ENCODE measurements around the gene EFHD2. TPM values are rescaled to one million over a fixed set of nuclear protein-coding genes. Genes with fewer than 3 reads are reported as not detected.

Gene EFHD2
- total RNA-seq, 1 experiment from 2014 or later: 29.5 TPM

GRCh38 chr1:15411593-15412137, 2.0 kb downstream of the EFHD2 start:
- Histone ChIP-seq H3K27me3 (replicated peaks; ENCODE audit: control insufficient read depth, insufficient read depth, low read length) (no peaks in the 10 kb centered on the region), H3K4me3 (ENCODE audit: low read depth, low read length) (no peak overlapping the region), H3K36me3 (ENCODE audit: control insufficient read depth, insufficient read depth, low read length) (no peaks in the 10 kb centered on the region; the same call in 1 of the 2 replicates), H3K4me1 (peaks cover 12% of the 10 kb centered on the region; the same call in 1 of the 2 replicates), H3K9me3 (no peaks in the 10 kb centered on the region)
- Mint-ChIP-seq H3K36me3 (ENCODE audit: insufficient read depth, unreplicated experiment) (no peaks in the 10 kb centered on the region), H3K27ac (ENCODE audit: unreplicated experiment) (no peak overlapping the region), H3K9me3 (ENCODE audit: unreplicated experiment) (no peaks in the 10 kb centered on the region), H3K4me1 (ENCODE audit: low read depth, unreplicated experiment) (peaks cover 6% of the 10 kb centered on the region), H3K4me3 (ENCODE audit: unreplicated experiment) (peak overlapping the region; percentile 84), H3K27me3 (ENCODE audit: insufficient read depth, unreplicated experiment) (no peaks in the 10 kb centered on the region)
- ChIA-PET CTCF (no interaction called here), POLR2A (no interaction called here)
- no peak for DNase-seq
- BruUV-seq (replicated peaks): no TSS peak
- intact Hi-C loops (cut with micrococcal nuclease; ENCODE audit: unreplicated experiment): loop anchor here (5.0 kb wide), 1 partner anchor 89 kb away; no protein-coding TSS in a partner anchor
- TF ChIP-seq, protein P1, sequence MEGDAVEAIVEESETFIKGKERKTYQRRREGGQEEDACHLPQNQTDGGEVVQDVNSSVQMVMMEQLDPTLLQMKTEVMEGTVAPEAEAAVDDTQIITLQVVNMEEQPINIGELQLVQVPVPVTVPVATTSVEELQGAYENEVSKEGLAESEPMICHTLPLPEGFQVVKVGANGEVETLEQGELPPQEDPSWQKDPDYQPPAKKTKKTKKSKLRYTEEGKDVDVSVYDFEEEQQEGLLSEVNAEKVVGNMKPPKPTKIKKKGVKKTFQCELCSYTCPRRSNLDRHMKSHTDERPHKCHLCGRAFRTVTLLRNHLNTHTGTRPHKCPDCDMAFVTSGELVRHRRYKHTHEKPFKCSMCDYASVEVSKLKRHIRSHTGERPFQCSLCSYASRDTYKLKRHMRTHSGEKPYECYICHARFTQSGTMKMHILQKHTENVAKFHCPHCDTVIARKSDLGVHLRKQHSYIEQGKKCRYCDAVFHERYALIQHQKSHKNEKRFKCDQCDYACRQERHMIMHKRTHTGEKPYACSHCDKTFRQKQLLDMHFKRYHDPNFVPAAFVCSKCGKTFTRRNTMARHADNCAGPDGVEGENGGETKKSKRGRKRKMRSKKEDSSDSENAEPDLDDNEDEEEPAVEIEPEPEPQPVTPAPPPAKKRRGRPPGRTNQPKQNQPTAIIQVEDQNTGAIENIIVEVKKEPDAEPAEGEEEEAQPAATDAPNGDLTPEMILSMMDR (IDR thresholded peaks at IDR 0.05; ENCODE audit: insufficient read depth in 1 of 2, low read depth in 1 of 2, low read length in 1 of 2, severe bottlenecking in 1 of 2, unreplicated experiment in 1 of 2): no peak

DNA sequence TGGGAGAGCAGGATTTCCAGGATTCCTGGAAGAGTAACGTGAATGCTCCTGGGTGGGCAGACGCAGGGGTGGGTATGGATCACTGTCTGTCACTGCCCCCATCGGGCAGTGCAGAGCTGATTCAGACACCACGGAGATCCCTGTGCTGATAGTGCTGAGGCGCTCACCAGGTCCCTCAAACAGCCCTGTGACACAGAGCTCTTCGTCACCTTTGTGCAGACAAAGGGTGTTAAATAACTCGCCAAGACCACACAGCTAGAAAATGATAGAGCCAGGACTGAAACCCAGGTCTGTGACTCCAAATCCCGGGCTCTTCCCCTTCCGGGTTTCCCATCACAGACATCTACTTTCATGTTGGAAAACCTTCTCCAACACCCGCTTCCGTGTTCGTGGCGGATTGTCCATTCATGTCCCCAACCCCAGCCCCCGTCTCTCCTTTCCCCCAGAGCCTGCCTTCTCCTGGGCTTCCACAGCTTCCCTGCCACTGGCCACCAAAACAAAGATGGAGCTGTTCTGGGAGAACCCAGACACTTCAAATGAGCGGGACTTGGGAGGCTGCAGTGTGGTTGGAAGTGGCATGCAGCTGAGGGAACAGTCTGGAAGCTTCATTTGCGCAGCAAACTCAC, 2.6 kb downstream of the EFHD2 start:
- Histone ChIP-seq H3K36me3 (ENCODE audit: control insufficient read depth, insufficient read depth, low read length) (no peaks in the 10 kb centered on the region; the same call in 1 of the 2 replicates), H3K27me3 (replicated peaks; ENCODE audit: control insufficient read depth, insufficient read depth, low read length) (no peaks in the 10 kb centered on the region), H3K4me3 (ENCODE audit: low read depth, low read length) (no peak overlapping the region), H3K9me3 (no peaks in the 10 kb centered on the region), H3K4me1 (peaks cover 12% of the 10 kb centered on the region; the same call in 1 of the 2 replicates)
- Mint-ChIP-seq H3K27me3 (ENCODE audit: insufficient read depth, unreplicated experiment) (no peaks in the 10 kb centered on the region), H3K36me3 (ENCODE audit: insufficient read depth, unreplicated experiment) (no peaks in the 10 kb centered on the region), H3K4me3 (ENCODE audit: unreplicated experiment) (no peak overlapping the region), H3K27ac (ENCODE audit: unreplicated experiment) (no peak overlapping the region), H3K4me1 (ENCODE audit: low read depth, unreplicated experiment) (no peaks in the 10 kb centered on the region), H3K9me3 (ENCODE audit: unreplicated experiment) (no peaks in the 10 kb centered on the region)
- no peak for DNase-seq
- BruUV-seq (replicated peaks): no TSS peak
- ChIA-PET CTCF (interaction anchor here (0.6 kb wide), 1 partner anchor 369 kb away, joined by 8 read pairs; no protein-coding TSS in a partner anchor), POLR2A (no interaction called here)
- TF ChIP-seq, protein P1 (IDR thresholded peaks at IDR 0.05; ENCODE audit: insufficient read depth in 1 of 2, low read depth in 1 of 2, low read length in 1 of 2, severe bottlenecking in 1 of 2, unreplicated experiment in 1 of 2): no peak
- intact Hi-C loops (cut with micrococcal nuclease; ENCODE audit: unreplicated experiment): loop anchor here (5.0 kb wide), 1 partner anchor 90 kb away; no protein-coding TSS in a partner anchor

- Mint-ChIP-seq H3K27ac (ENCODE audit: unreplicated experiment) (no peak overlapping the region), H3K27me3 (ENCODE audit: insufficient read depth, unreplicated experiment) (no peaks in the 10 kb centered on the region), H3K4me3 (ENCODE audit: unreplicated experiment) (no peak overlapping the region), H3K4me1 (ENCODE audit: low read depth, unreplicated experiment) (no peaks in the 10 kb centered on the region), H3K9me3 (ENCODE audit: unreplicated experiment) (no peaks in the 10 kb centered on the region), H3K36me3 (ENCODE audit: insufficient read depth, unreplicated experiment) (no peaks in the 10 kb centered on the region)
- TF ChIP-seq, protein P1 (IDR thresholded peaks at IDR 0.05; ENCODE audit: insufficient read depth in 1 of 2, low read depth in 1 of 2, low read length in 1 of 2, severe bottlenecking in 1 of 2, unreplicated experiment in 1 of 2): no peak
- no TSS peak for BruUV-seq (replicated peaks)
- Histone ChIP-seq H3K4me3 (ENCODE audit: low read depth, low read length) (no peak overlapping the region), H3K9me3 (no peaks in the 10 kb centered on the region), H3K27me3 (replicated peaks; ENCODE audit: control insufficient read depth, insufficient read depth, low read length) (no peaks in the 10 kb centered on the region), H3K4me1 (peaks cover 12% of the 10 kb centered on the region; the same call in 1 of the 2 replicates), H3K36me3 (ENCODE audit: control insufficient read depth, insufficient read depth, low read length) (no peaks in the 10 kb centered on the region; the same call in 1 of the 2 replicates)
- CTCF ChIA-PET: interaction anchor here (0.6 kb wide), 1 partner anchor 370 kb away, joined by 8 read pairs; no protein-coding TSS in a partner anchor
- no peak for DNase-seq
- intact Hi-C loops (cut with micrococcal nuclease; ENCODE audit: unreplicated experiment): loop anchor here (5.0 kb wide), 1 partner anchor 91 kb away; no protein-coding TSS in a partner anchor
- POLR2A ChIA-PET: no interaction called here
Observed at GRCh38 chr1:15412843-15413242, 3.2 kb downstream of the EFHD2 start.

Measured in Caco-2 (cell line).